Neural cell (in vitro differentiated cells): ENCODE data around the gene STARD13. TPM values are rescaled to one million over a fixed set of nuclear protein-coding genes. Genes with fewer than 3 reads are reported as not detected.

Experiments used
- H2AFZ ChIP-seq: fragments of 200-600, 300-800 bp; sonication (generic), shearing (Covaris generic); 2 replicates; pipeline ENCODE4 v1.6.0; 2014; ENCODE audit warnings: low read depth, mild to moderate bottlenecking, antibody characterized with exemption, low read length, moderate library complexity
- H3F3A ChIP-seq: fragments of 200-600 bp; shearing (Covaris generic); 2 replicates; pipeline ENCODE4 v1.6.1; 2016; ENCODE audit warnings: mild to moderate bottlenecking, moderate library complexity, mixed read lengths, antibody characterized with exemption, low read length; ENCODE audit not compliant: insufficient read depth, poor library complexity, severe bottlenecking
- H3K27ac ChIP-seq: fragments of 200-600, 300-800 bp; sonication (generic), shearing (Covaris generic); 2 replicates; pipeline ENCODE4 v1.5.1; 2014; ENCODE audit warnings: mild to moderate bottlenecking, low read length, moderate library complexity
- H3K27me3 ChIP-seq: fragments of 300-800, 200-600 bp; sonication (generic), shearing (Covaris generic); 2 replicates; pipeline ENCODE4 v1.6.0; 2014; ENCODE audit warnings: mild to moderate bottlenecking, low read depth, low read length, moderate library complexity; ENCODE audit not compliant: insufficient read depth
- H3K36me3 ChIP-seq: fragments of 300-800, 200-600 bp; sonication (generic), shearing (Covaris generic); 2 replicates; pipeline ENCODE4 v1.5.1; 2014; ENCODE audit warnings: mild to moderate bottlenecking, antibody characterized with exemption, low read length, moderate library complexity; ENCODE audit not compliant: insufficient read depth
- H3K4me2 ChIP-seq: fragments of 300-800, 200-600 bp; sonication (generic), shearing (Covaris generic); 2 replicates; pipeline ENCODE4 v1.6.0; 2014; ENCODE audit warnings: mild to moderate bottlenecking, low read length
- H3K4me3 ChIP-seq: fragments of 300-800, 200-600 bp; sonication (generic), shearing (Covaris generic); 2 replicates; pipeline ENCODE4 v1.5.1; 2014; ENCODE audit warnings: mild to moderate bottlenecking, low read length, moderate library complexity
- H3K79me2 ChIP-seq: fragments of 200-600 bp; shearing (Covaris generic); replicated peaks from 2 replicates; pipeline ENCODE4 v1.6.0; 2014; ENCODE audit warnings: mild to moderate bottlenecking, low read length, moderate library complexity; ENCODE audit not compliant: insufficient read depth
- H3K9ac ChIP-seq: fragments of 300-800, 200-600 bp; sonication (generic), shearing (Covaris generic); 2 replicates; pipeline ENCODE4 v1.6.1; 2016; ENCODE audit warnings: mild to moderate bottlenecking, low read length, mixed read lengths
- H3K9me2 ChIP-seq: fragments of 200-600 bp; shearing (Covaris generic); 2 replicates; pipeline ENCODE4 v1.6.1; 2016; ENCODE audit warnings: mild to moderate bottlenecking, low read length, mixed read lengths; ENCODE audit not compliant: insufficient read depth
- H3K9me3 ChIP-seq: fragments of 200-600, 300-800 bp; sonication (generic), shearing (Covaris generic); 2 replicates; pipeline ENCODE4 v1.6.1; 2016; ENCODE audit warnings: mild to moderate bottlenecking, mixed run types, low read length, moderate library complexity, mixed read lengths
- H4K20me1 ChIP-seq: fragments of 200-600 bp; shearing (Covaris generic); 2 replicates; pipeline ENCODE4 v1.6.1; 2016; ENCODE audit warnings: mild to moderate bottlenecking, mixed run types; ENCODE audit not compliant: insufficient read depth
- CTCF ChIP-seq: fragments of 450-650 bp; IDR thresholded peaks from 2 replicates; pipeline ENCODE4 v1.5.1; 2014; ENCODE audit warnings: antibody characterized with exemption, mild to moderate bottlenecking, moderate library complexity; ENCODE audit not compliant: poor library complexity, severe bottlenecking
- EP300 ChIP-seq: fragments of 450-650 bp; conservative IDR thresholded peaks from 2 replicates; pipeline ENCODE4 v1.6.1; 2014; ENCODE audit warnings: antibody characterized with exemption, mild to moderate bottlenecking, moderate library complexity; ENCODE audit not compliant: poor library complexity, severe bottlenecking
- EZH2 ChIP-seq: fragments of 200-600, 300-800 bp; shearing (Covaris generic), sonication (generic); IDR thresholded peaks from 2 replicates; pipeline ENCODE4 v1.6.1; 2014; ENCODE audit warnings: antibody characterized with exemption, low read length, borderline replicate concordance, mild to moderate bottlenecking; ENCODE audit not compliant: insufficient read depth, poor library complexity, severe bottlenecking
- MXI1 ChIP-seq: fragments of 450-650 bp; conservative IDR thresholded peaks from 2 replicates; pipeline ENCODE4 v1.6.1; 2014; ENCODE audit warnings: antibody characterized with exemption, mild to moderate bottlenecking; ENCODE audit not compliant: poor library complexity, severe bottlenecking
- POLR2AphosphoS5 ChIP-seq: IDR thresholded peaks from 2 replicates; pipeline ENCODE4 v1.6.1; 2012
- RAD21 ChIP-seq: fragments of 450-650 bp; conservative IDR thresholded peaks from 2 replicates; pipeline ENCODE4 v1.6.1; 2014; ENCODE audit warnings: antibody characterized with exemption, mild to moderate bottlenecking, moderate library complexity
- SMC3 ChIP-seq: fragments of 450-650 bp; conservative IDR thresholded peaks from 2 replicates; pipeline ENCODE4 v1.6.1; 2014; ENCODE audit warnings: antibody characterized with exemption, mild to moderate bottlenecking, moderate library complexity; ENCODE audit not compliant: poor library complexity
- TAF1 ChIP-seq: IDR thresholded peaks from 2 replicates; pipeline ENCODE4 v1.6.1; 2012; ENCODE audit warnings: low read depth
- polyA plus RNA-seq: library from polyadenylated mRNA; depleted of rRNA; stranded (reverse); fragments of >200 nt; gene quantifications from 2 replicates; pipeline ENCODE4 v1.2.3, GENCODE V29; 2014
- TF ChIP-seq, protein P1 (sequence below): IDR thresholded peaks from 2 replicates; pipeline ENCODE4 v1.6.1; 2012; ENCODE audit warnings: borderline replicate concordance

The STARD13 gene
- polyA plus RNA-seq, 1 donor from 2014 or later: 0.05 TPM

DNA sequence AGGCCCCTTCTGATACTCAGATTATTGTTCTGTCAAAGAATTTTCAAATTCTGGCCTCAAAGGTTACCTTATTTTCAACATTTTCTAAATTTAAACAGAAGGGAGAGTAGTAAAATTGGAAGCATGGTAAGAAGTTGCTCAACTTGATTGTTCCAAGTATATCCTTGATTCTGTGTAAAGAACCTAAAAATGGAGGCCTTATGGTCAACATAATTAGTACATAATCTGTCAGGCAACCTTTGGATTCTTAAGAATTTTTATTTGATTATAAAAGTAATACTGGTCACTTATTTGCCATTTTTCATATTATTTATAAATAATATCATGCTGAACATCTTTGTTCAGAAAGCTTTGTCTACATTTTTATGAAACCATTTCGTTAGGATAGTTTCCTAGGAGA is 83.9 kb downstream of the STARD13 start:
- H3F3A ChIP-seq: no peaks in the 10 kb centered on the region
- no peaks in the 10 kb centered on the region for H3K79me2 ChIP-seq
- no peak overlapping the region for H3K4me2 ChIP-seq
- H3K36me3 ChIP-seq: no peaks in the 10 kb centered on the region
- no peak for TF ChIP-seq EZH2
- no peak for TF ChIP-seq RAD21
- no peak for TF ChIP-seq MXI1
- no peak for TF ChIP-seq CTCF
- TF ChIP-seq TAF1: no peak
- no peak for TF ChIP-seq POLR2AphosphoS5
- TF ChIP-seq EP300: no peak
- TF ChIP-seq, protein P1, sequence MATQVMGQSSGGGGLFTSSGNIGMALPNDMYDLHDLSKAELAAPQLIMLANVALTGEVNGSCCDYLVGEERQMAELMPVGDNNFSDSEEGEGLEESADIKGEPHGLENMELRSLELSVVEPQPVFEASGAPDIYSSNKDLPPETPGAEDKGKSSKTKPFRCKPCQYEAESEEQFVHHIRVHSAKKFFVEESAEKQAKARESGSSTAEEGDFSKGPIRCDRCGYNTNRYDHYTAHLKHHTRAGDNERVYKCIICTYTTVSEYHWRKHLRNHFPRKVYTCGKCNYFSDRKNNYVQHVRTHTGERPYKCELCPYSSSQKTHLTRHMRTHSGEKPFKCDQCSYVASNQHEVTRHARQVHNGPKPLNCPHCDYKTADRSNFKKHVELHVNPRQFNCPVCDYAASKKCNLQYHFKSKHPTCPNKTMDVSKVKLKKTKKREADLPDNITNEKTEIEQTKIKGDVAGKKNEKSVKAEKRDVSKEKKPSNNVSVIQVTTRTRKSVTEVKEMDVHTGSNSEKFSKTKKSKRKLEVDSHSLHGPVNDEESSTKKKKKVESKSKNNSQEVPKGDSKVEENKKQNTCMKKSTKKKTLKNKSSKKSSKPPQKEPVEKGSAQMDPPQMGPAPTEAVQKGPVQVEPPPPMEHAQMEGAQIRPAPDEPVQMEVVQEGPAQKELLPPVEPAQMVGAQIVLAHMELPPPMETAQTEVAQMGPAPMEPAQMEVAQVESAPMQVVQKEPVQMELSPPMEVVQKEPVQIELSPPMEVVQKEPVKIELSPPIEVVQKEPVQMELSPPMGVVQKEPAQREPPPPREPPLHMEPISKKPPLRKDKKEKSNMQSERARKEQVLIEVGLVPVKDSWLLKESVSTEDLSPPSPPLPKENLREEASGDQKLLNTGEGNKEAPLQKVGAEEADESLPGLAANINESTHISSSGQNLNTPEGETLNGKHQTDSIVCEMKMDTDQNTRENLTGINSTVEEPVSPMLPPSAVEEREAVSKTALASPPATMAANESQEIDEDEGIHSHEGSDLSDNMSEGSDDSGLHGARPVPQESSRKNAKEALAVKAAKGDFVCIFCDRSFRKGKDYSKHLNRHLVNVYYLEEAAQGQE: no peak
- TF ChIP-seq SMC3: no peak
- no peak overlapping the region for H3K4me3 ChIP-seq
- no peaks in the 10 kb centered on the region for H3K27me3 ChIP-seq
- H3K9me2 ChIP-seq: no peaks in the 10 kb centered on the region
- no peak overlapping the region for H3K27ac ChIP-seq
- no peaks in the 10 kb centered on the region for H4K20me1 ChIP-seq
- H3K9ac ChIP-seq: no peak overlapping the region
- no peak overlapping the region for H2AFZ ChIP-seq
- H3K9me3 ChIP-seq: no peaks in the 10 kb centered on the region

DNA sequence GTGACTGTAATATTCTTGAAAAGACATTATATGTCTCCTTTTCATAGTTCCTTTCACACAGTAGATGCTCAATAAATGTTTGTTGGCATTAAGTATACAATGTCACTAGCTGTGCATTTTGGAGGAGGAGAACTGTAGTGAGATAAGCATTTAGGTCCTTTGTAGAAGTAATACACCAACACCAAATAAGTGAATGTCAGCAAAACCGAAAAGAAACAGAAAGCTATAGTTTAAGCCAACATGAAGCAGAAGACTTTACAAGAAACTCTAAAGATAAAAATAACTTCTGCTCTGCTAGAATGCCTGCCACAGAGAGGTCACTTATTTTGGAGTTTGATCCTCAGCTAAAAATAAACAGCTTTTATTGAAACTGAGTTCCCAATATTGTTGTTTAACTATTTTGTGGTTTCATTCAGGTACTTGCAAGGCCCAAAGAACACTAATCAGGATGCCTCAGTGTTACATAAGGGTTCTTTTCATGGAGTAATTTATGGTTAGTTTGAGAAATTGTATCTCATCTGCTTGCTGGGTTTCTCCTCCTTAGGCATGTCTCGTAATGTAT is 86.2 kb downstream of the STARD13 start:
- Histone ChIP-seq H3K4me2 (no peak overlapping the region), H3K9me2 (no peaks in the 10 kb centered on the region), H3K9me3 (no peaks in the 10 kb centered on the region), H3F3A (no peaks in the 10 kb centered on the region), H3K36me3 (no peaks in the 10 kb centered on the region), H3K4me3 (no peak overlapping the region), H2AFZ (no peak overlapping the region), H4K20me1 (no peaks in the 10 kb centered on the region), H3K9ac (no peak overlapping the region), H3K27ac (no peak overlapping the region), H3K79me2 (no peaks in the 10 kb centered on the region), H3K27me3 (no peaks in the 10 kb centered on the region)
- TF ChIP-seq TAF1 (no peak), SMC3 (no peak), POLR2AphosphoS5 (no peak), MXI1 (no peak), EZH2 (no peak), EP300 (no peak), CTCF (no peak), RAD21 (no peak)
- TF ChIP-seq, protein P1: no peak
